K562 (cell line): ENCODE results near the gene CPED1. TPM values are rescaled to one million over a fixed set of nuclear protein-coding genes. Genes with fewer than 3 reads are reported as not detected.
"Not testable (repeated sequence)": the region's sequence is repeated elsewhere in the genome, so short reads cannot be mapped to it uniquely, and the experiment has no call there.

ENCODE experiments used
- ATAC-seq: fragments of 200-7000 bp; cut with Tn5 transposase; 3 replicates; pipeline ENCODE4 v1.9.1; 2020; ENCODE audit warnings: moderate library complexity
- BruUV-seq: library from RNA; stranded (reverse); fragments of 400-500 nt; replicated peaks from 2 replicates; lab custom pipeline; 2021; lab: Mats Ljungman, UMichigan
- CTCF ChIA-PET: fragments of 300-600 bp; formaldehyde crosslinking; extraction: SDS; loops from one replicate; lab custom pipeline; 2021; ENCODE audit warnings: low intra/inter-chr PET ratio; lab: Yijun Ruan, JAX
- POLR2A ChIA-PET: fragments of 300-600, 350-650 bp; sonication (Branson Sonifier 250); formaldehyde crosslinking; extraction: SDS; loops from one replicate; lab custom pipeline; 2021; ENCODE audit warnings: antibody characterized with exemption, inconsistent platforms; lab: Yijun Ruan, JAX
- DNase-seq, 4 experiments: peaks; one replicate each; pipeline versions ENCODE4 v3.0.0 to v3.0.0-alpha.2; 2011 to 2018; ENCODE audit warnings: low spot score in 3 of 4, mixed read lengths in 3 of 4; ENCODE audit errors: extremely low read depth in 1 of 4
- FAIRE-seq: peaks from 2 replicates; lab custom pipeline; 2011; peaks lifted over from hg19 to GRCh38; lab: Jason Lieb, UNC
- H2AFZ ChIP-seq: 2 replicates; pipeline ENCODE4 v1.6.0; 2011; ENCODE audit warnings: low read depth, low read length, control low read depth, inconsistent platforms
- H3K27ac ChIP-seq: fragments of 200-600 bp; 3 replicates; pipeline ENCODE4 v1.8.0; 2011; ENCODE audit warnings: low read depth, mild to moderate bottlenecking, control low read depth, inconsistent platforms, low read length, moderate library complexity, mixed read lengths; ENCODE audit errors: extremely low read depth
- H3K27me3 ChIP-seq, 2 experiments: fragments of 300-600 bp in 1 of 2; 2 replicates in 1 of 2; 3 replicates in 1 of 2; pipeline versions ENCODE4 v1.6.0 to v1.8.0; 2011; ENCODE audit warnings: inconsistent platforms in 2 of 2, low read length in 2 of 2, mild to moderate bottlenecking in 1 of 2, mixed read lengths in 1 of 2, moderate library complexity in 1 of 2; ENCODE audit not compliant: control insufficient read depth in 2 of 2, insufficient read depth in 2 of 2
- H3K36me3 ChIP-seq: fragments of 300-600 bp; 3 replicates; pipeline ENCODE4 v1.8.0; 2011; ENCODE audit warnings: mild to moderate bottlenecking, low read length, inconsistent platforms; ENCODE audit not compliant: control insufficient read depth, insufficient read depth
- H3K4me1 ChIP-seq, 2 experiments: fragments of 200-600 bp in 1 of 2; replicated peaks in 1 of 2; 2 replicates in 1 of 2; 3 replicates in 1 of 2; pipeline versions ENCODE4 v1.5.1 to v1.8.0; 2011; ENCODE audit warnings: inconsistent platforms in 2 of 2, low read length in 2 of 2, mild to moderate bottlenecking in 1 of 2, mixed read lengths in 1 of 2, moderate library complexity in 1 of 2; ENCODE audit not compliant: control insufficient read depth in 2 of 2, insufficient read depth in 2 of 2
- H3K4me2 ChIP-seq: 2 replicates; pipeline ENCODE4 v1.6.1; 2011; ENCODE audit warnings: low read length, control low read depth, inconsistent platforms, mixed read lengths; ENCODE audit not compliant: insufficient read depth
- H3K4me3 ChIP-seq: fragments of 200-600 bp; sonication (generic), shearing (Covaris generic); 2 replicates; pipeline ENCODE4 v1.5.1; 2016; ENCODE audit warnings: control low read depth, inconsistent platforms
- H3K79me2 ChIP-seq: fragments of 200-600 bp; 3 replicates; pipeline ENCODE4 v1.8.0; 2011; ENCODE audit warnings: low read length, inconsistent platforms; ENCODE audit not compliant: control insufficient read depth, insufficient read depth
- H3K9ac ChIP-seq, 2 experiments: 2 replicates each; pipeline versions ENCODE4 v1.6.0 to v1.6.1; 2011; ENCODE audit warnings: low read depth in 2 of 2, low read length in 2 of 2, control low read depth in 1 of 2, inconsistent platforms in 1 of 2, mild to moderate bottlenecking in 1 of 2, mixed read lengths in 1 of 2; ENCODE audit not compliant: insufficient read depth in 1 of 2
- H3K9me1 ChIP-seq: one replicate; pipeline ENCODE4 v1.6.0; 2011; ENCODE audit warnings: inconsistent platforms, mild to moderate bottlenecking, low read length, moderate library complexity; ENCODE audit not compliant: control insufficient read depth, insufficient read depth
- H3K9me3 ChIP-seq: replicated peaks from 2 replicates; pipeline ENCODE4 v1.5.1; 2011; ENCODE audit warnings: low read depth, low read length, inconsistent platforms; ENCODE audit not compliant: control insufficient read depth, insufficient read depth
- H4K20me1 ChIP-seq: replicated peaks from 2 replicates; pipeline ENCODE4 v1.6.1; 2011; ENCODE audit warnings: low read length, inconsistent platforms, mixed read lengths; ENCODE audit not compliant: control insufficient read depth, insufficient read depth
- AFF1 ChIP-seq, 2 experiments: fragments of 450-650 bp; IDR thresholded peaks; 2 replicates each; pipeline ENCODE4 v1.6.1; 2018; ENCODE audit warnings: mild to moderate bottlenecking in 2 of 2, low read depth in 1 of 2; ENCODE audit not compliant: partially characterized antibody in 2 of 2
- MEIS2 ChIP-seq: fragments of 450-650 bp; IDR thresholded peaks from 2 replicates; pipeline ENCODE4 v1.6.1; 2014; ENCODE audit warnings: mild to moderate bottlenecking; ENCODE audit not compliant: partially characterized antibody
- NFIC ChIP-seq: fragments of 450-650 bp; IDR thresholded peaks from 2 replicates; pipeline ENCODE4 v1.6.1; 2017; ENCODE audit warnings: mild to moderate bottlenecking, inconsistent platforms
- NFIX ChIP-seq: fragments of 250-450 bp; sonication (Bioruptor Pico); IDR thresholded peaks from 2 replicates; pipeline ENCODE4 v1.4.0; 2020; ENCODE audit warnings: low read depth, mild to moderate bottlenecking, moderate library complexity
- POLR2A ChIP-seq: fragments of 450-650 bp; conservative IDR thresholded peaks from 2 replicates; pipeline ENCODE4 v1.6.1; 2016
- POLR2B ChIP-seq: fragments of 450-650 bp; IDR thresholded peaks from 2 replicates; pipeline ENCODE4 v1.6.1; 2018; ENCODE audit warnings: low read depth; ENCODE audit not compliant: partially characterized antibody
- SUPT5H ChIP-seq: fragments of 450-650 bp; IDR thresholded peaks from 2 replicates; pipeline ENCODE4 v1.6.1; 2016
- ZNF75A ChIP-seq: fragments of 450-650 bp; formaldehyde crosslinking; IDR thresholded peaks from 2 replicates; pipeline ENCODE4 v1.4.0; 2020; ENCODE audit warnings: mild to moderate bottlenecking
- WGBS: fragments of 100-300 bp; shearing (Covaris generic); methylation state at CpG from one replicate; pipeline ENCODE4 v1.1.6; 2016; ENCODE audit warnings: low coverage, mixed read lengths; ENCODE audit not compliant: insufficient coverage; ENCODE audit errors: missing lambda C conversion rate; 5-methylcytosine and 5-hydroxymethylcytosine counted together
- in situ Hi-C: fragments of 300-500 bp; cut with MboI; formaldehyde crosslinking; loops from 4 replicates; pipeline ENCODE4 v1.15.0; 2018; ENCODE audit warnings: inconsistent platforms, mixed read lengths
- intact Hi-C: fragments of 100-400 bp; cut with micrococcal nuclease; formaldehyde crosslinking; loops from 2 replicates; pipeline ENCODE4 v1.14.2; 2022
- polyA plus RNA-seq, 8 experiments: library from polyadenylated mRNA; depleted of rRNA in 4 of 8; stranded (reverse) in 5 of 8; unstranded in 3 of 8; fragments of >200 nt; fragmentation: Nextera tagmentation in 2 of 8; fragmentation: Illumina TruSeq in 1 of 8; extraction: Ambion mirVana in 2 of 8; extraction: Trizol in 1 of 8; gene quantifications; 2 replicates each; pipeline versions ENCODE4 v1.2.1 to v1.2.3, GENCODE V29; 2011 to 2014; ENCODE audit warnings: inconsistent platforms in 1 of 8, missing spikeins in 1 of 8
- total RNA-seq, 7 experiments: library from RNA; depleted of rRNA in 6 of 7; stranded (reverse); fragments of >200 nt in 6 of 7; fragmentation: Illumina TruSeq in 2 of 7; extraction: Trizol in 2 of 7; gene quantifications; 2 replicates each; pipeline versions ENCODE4 v1.2.1 to v1.2.3, GENCODE V29; 2011 to 2021; ENCODE audit warnings: low replicate concordance in 1 of 7

The CPED1 gene
- total and polyA plus RNA-seq, 9 of the 15 experiments (the other 6 are each of a cell fraction or from before 2014, with no cell fraction given) = 195 to 393 (median 290) TPM

DNA sequence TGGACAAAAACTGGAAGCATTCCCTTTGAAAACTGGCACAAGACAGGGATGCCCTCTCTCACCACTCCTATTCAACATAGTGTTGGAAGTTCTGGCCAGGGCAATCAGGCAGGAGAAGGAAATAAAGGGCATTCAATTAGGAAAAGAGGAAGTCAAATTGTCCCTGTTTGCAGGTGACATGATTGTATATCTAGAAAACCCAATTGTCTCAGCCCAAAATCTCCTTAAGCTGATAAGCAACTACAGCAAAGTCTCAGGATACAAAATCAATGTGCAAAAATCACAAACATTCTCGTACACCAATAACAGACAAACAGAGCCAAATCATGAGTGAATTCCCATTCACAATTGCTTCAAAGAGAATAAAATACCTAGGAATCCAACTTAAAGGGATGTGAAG is 262.9 kb downstream of the CPED1 start:
- not testable (repeated sequence) for H4K20me1 ChIP-seq
- TF ChIP-seq POLR2A (peak; percentile 57), SUPT5H (peak; percentile 50; the same call in 1 of the 2 replicates), POLR2B (peak; percentile 47)
- TF ChIP-seq, all 486 proteins: peak for 3; not testable (repeated sequence) for 483
- POLR2A ChIA-PET, CTCF ChIA-PET, H3K4me2 ChIP-seq, H3K4me3 ChIP-seq, FAIRE-seq, H3K9me1 ChIP-seq, H3K79me2 ChIP-seq, intact Hi-C loops, H2AFZ ChIP-seq, H3K27ac ChIP-seq, in situ Hi-C loops, H3K27me3 ChIP-seq, H3K9ac ChIP-seq, DNase-seq, ATAC-seq, H3K4me1 ChIP-seq: not testable (repeated sequence)
- H3K36me3 ChIP-seq = peaks cover 60% of the 10 kb centered on the region
- BruUV-seq = TSS peak; percentile 0
- peaks cover 11% of the 10 kb centered on the region for H3K9me3 ChIP-seq
- WGBS = 92% methylated on average over 1 of the region's 1 CpG

DNA sequence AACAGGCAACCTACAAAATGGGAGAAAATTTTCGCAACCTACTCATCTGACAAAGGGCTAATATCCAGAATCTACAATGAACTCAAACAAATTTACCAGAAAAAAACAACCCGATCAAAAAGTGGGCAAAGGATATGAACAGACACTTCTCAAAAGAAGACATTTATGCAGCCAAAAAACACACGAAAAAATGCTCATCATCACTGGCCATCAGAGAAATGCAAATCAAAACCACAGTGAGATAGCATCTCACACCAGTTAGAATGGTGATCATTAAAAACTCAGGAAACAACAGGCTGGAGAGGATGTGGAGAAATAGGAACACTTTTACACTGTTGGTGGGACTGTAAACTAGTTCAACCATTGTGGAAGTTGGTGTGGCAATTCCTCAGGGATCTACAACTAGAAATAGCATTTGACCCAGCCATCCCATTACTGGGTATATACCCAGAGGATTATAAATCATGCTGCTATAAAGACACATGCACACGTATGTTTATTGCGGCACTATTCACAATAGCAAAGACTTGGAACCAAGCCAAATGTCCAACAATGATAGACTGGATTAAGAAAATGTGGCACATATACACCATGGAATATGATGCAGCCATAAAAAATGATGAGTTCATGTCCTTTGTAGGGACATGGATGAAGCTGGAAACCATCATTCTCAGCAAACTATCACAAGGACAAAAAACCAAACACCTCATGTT is 264.2 kb downstream of the CPED1 start:
- DNase-seq, H3K9me3 ChIP-seq, in situ Hi-C loops, FAIRE-seq, H3K9me1 ChIP-seq, POLR2A ChIA-PET, H3K4me3 ChIP-seq, H2AFZ ChIP-seq, H3K27ac ChIP-seq, H3K27me3 ChIP-seq, H3K4me2 ChIP-seq, H3K79me2 ChIP-seq, CTCF ChIA-PET, ATAC-seq, BruUV-seq, H3K4me1 ChIP-seq, H3K9ac ChIP-seq, H4K20me1 ChIP-seq, intact Hi-C loops: not testable (repeated sequence)
- H3K36me3 ChIP-seq = peaks cover 60% of the 10 kb centered on the region
- 75% methylated on average over 2 of the region's 5 CpGs for WGBS
- TF ChIP-seq POLR2B (peak; percentile 35), AFF1 (IDR thresholded peaks at IDR 0.05; ENCODE audit: low read depth in 1 of 2, partially characterized antibody in 2 of 2) (peak in 1 of 2 experiments; percentile 77), POLR2A (peak; percentile 63), NFIC (peak; percentile 90), ZNF75A (CRISPR knock-in tag) (0 out of 2 replicates have a peak, but pooled peaks have one; percentile 28), NFIX (CRISPR knock-in tag) (peak; percentile 54), MEIS2 (peak; percentile 33), SUPT5H (peak; percentile 59)
